ENCODE measurements around the gene CDK17. TPM values are rescaled to one million over a fixed set of nuclear protein-coding genes. Genes with fewer than 3 reads are reported as not detected.

Gene CDK17
- total and polyA plus RNA-seq, 2 of the 8 experiments (the other 6 are each of a cell fraction or from before 2014, with no cell fraction given) = 5.8 to 20.0 TPM

GRCh38 chr12:96360550-96360949, 39.7 kb downstream of the CDK17 start:
- H3K4ac ChIP-seq (replicated peaks; ENCODE audit: insufficient read length, low read depth, low read length) = no peak overlapping the region
- no peak overlapping the region for H3K27ac ChIP-seq (ENCODE audit: low read depth, low read length)
- H4K91ac ChIP-seq (replicated peaks; ENCODE audit: insufficient read length, low read length) = no peak overlapping the region
- no peak overlapping the region for H2BK20ac ChIP-seq (ENCODE audit: low read length)
- no peak overlapping the region for H3K23ac ChIP-seq (ENCODE audit: insufficient read length)
- H3K14ac ChIP-seq (ENCODE audit: insufficient read length) = no peak overlapping the region
- H3K36me3 ChIP-seq (ENCODE audit: control insufficient read depth in 2 of 4, insufficient read depth in 4 of 4, low read length in 3 of 4) = no peaks in the 10 kb centered on the region
- no peak overlapping the region for H2BK15ac ChIP-seq (ENCODE audit: low read length)
- no peak overlapping the region for H3K4me2 ChIP-seq (ENCODE audit: insufficient read depth in 1 of 2, low read depth in 2 of 2, low read length in 2 of 2)
- H4K8ac ChIP-seq (ENCODE audit: extremely low read depth, insufficient read depth, low read length) = no peak overlapping the region
- no peak overlapping the region for H2AK5ac ChIP-seq (ENCODE audit: low read depth, low read length)
- H3K9ac ChIP-seq (replicated peaks in 1 of 4; ENCODE audit: extremely low read depth in 1 of 4, low read depth in 3 of 4, low read length in 3 of 4) = no peak overlapping the region
- ChIA-PET POLR2A (ENCODE audit: partially characterized antibody) (interaction anchor here (0.6 to 1.3 kb wide), 5 partner anchors 9 to 272 kb away, joined by 3 to 4 read pairs (median 4); partner anchors contain the start of gene CDK17), CTCF (ENCODE audit: partially characterized antibody) (interaction anchor here (0.5 kb wide), 1 partner anchor 207 kb away, joined by 4 read pairs; no protein-coding TSS in a partner anchor)
- no peak overlapping the region for H3K56ac ChIP-seq (replicated peaks; ENCODE audit: insufficient read length, low read depth, low read length)
- H2BK120ac ChIP-seq (replicated peaks; ENCODE audit: low read depth, low read length) = no peak overlapping the region
- H3K4me1 ChIP-seq (replicated peaks in 1 of 4; ENCODE audit: control insufficient read depth in 3 of 4, insufficient read depth in 4 of 4, low read length in 3 of 4) = peaks cover 0 to 2% (median 0%) of the 10 kb centered on the region in 4 experiments; a peak in 1 of 7 replicates
- FAIRE-seq = no peak
- no peaks in the 10 kb centered on the region for H3K27me3 ChIP-seq (replicated peaks in 1 of 4; ENCODE audit: control insufficient read depth in 3 of 4, extremely low read depth in 1 of 4, insufficient read depth in 3 of 4, low read length in 3 of 4)
- TF ChIP-seq GTF2F1 (IDR thresholded peaks at IDR 0.05; ENCODE audit: borderline replicate concordance, low read depth, low read length) (no peak), PHF8 (conservative IDR thresholded peaks at IDR 0.05; ENCODE audit: low read depth, low read length) (no peak), HDAC2 (IDR thresholded peaks at IDR 0.05; ENCODE audit: borderline replicate concordance in 1 of 2, low read depth in 2 of 2, low read length in 2 of 2) (no peak), KDM4A (IDR thresholded peaks at IDR 0.05; ENCODE audit: low read depth, low read length, severe bottlenecking) (no peak), CREB1 (IDR thresholded peaks at IDR 0.05) (no peak), SRF (IDR thresholded peaks at IDR 0.05; ENCODE audit: low read depth, low read length) (no peak), EP300 (IDR thresholded peaks at IDR 0.05; ENCODE audit: borderline replicate concordance in 1 of 2, low read depth in 2 of 2, low read length in 2 of 2) (no peak)
- H3K79me2 ChIP-seq (ENCODE audit: control insufficient read depth in 1 of 2, insufficient read depth in 2 of 2, low read length in 2 of 2) = peaks cover 0 to 65% of the 10 kb centered on the region in 2 experiments; a peak in 3 of 4 replicates
- no peaks in the 10 kb centered on the region for H3K9me3 ChIP-seq (ENCODE audit: insufficient read depth in 2 of 2, low read depth in 1 of 2, low read length in 1 of 2)
- H3K23me2 ChIP-seq (ENCODE audit: low read depth, low read length) = no peaks in the 10 kb centered on the region
- H3K4me3 ChIP-seq (ENCODE audit: extremely low read depth in 1 of 4, insufficient read depth in 2 of 4, low read depth in 3 of 4, low read length in 4 of 4) = no peak overlapping the region
- no peak for DNase-seq (ENCODE audit: low read depth in 1 of 2, low spot score in 2 of 2)
- H3K18ac ChIP-seq (ENCODE audit: extremely low read depth, low read length) = no peak overlapping the region
- no peak overlapping the region for H2AFZ ChIP-seq (ENCODE audit: low read length)
- WGBS, 2 experiments (ENCODE audit: extremely low coverage in 1 of 2, insufficient coverage in 1 of 2, insufficient read length in 1 of 2, insufficient replicate concordance in 2 of 2, low coverage in 1 of 2, low lambda C conversion rate in 2 of 2, missing lambda C conversion rate in 1 of 2) = 89% methylated on average over 1 of the region's 1 CpG; no CpG with 5 or more reads in 1 of the 2 experiments
- peaks cover 9% of the 10 kb centered on the region for H3K79me1 ChIP-seq (ENCODE audit: low read depth, low read length)
- H4K5ac ChIP-seq (ENCODE audit: insufficient read length, low read depth, low read length) = no peak overlapping the region
- H2BK12ac ChIP-seq (ENCODE audit: low read depth, low read length) = no peak overlapping the region
- H2BK5ac ChIP-seq (ENCODE audit: low read depth, low read length) = no peak overlapping the region
- H4K20me1 ChIP-seq (replicated peaks in 1 of 2; ENCODE audit: control insufficient read depth in 1 of 2, insufficient read depth in 2 of 2, low read length in 2 of 2) = no peaks in the 10 kb centered on the region
